OCI-LY3 (cell line): ENCODE data around the gene FGR.

Source experiments
- H2AFZ ChIP-seq: fragments of 200-600, 300-600 bp; shearing (Covaris generic); 2 replicates; pipeline ENCODE4 v1.6.0; 2014; ENCODE audit warnings: antibody characterized with exemption, low read depth, low read length
- H3K27ac ChIP-seq: fragments of 200-600, 300-600 bp; sonication (generic); 2 replicates; pipeline ENCODE4 v1.5.1; 2014; ENCODE audit warnings: mild to moderate bottlenecking, low read length, moderate library complexity, mixed read lengths
- H3K27me3 ChIP-seq: fragments of 200-600, 300-600 bp; sonication (generic); 2 replicates; pipeline ENCODE4 v1.6.1; 2014; ENCODE audit warnings: low read depth, low read length, mixed read lengths
- H3K36me3 ChIP-seq: fragments of 200-600, 300-600 bp; sonication (generic); replicated peaks from 2 replicates; pipeline ENCODE3; 2014; ENCODE audit warnings: low read depth, low read length, mixed read lengths
- H3K4me1 ChIP-seq: fragments of 300-600, 200-600 bp; sonication (generic); 2 replicates; pipeline ENCODE4 v1.6.1; 2014; ENCODE audit warnings: low read length, mixed read lengths
- H3K4me2 ChIP-seq: fragments of 200-600, 300-600 bp; sonication (generic); 2 replicates; pipeline ENCODE4 v1.6.1; 2014; ENCODE audit warnings: low read length, mixed read lengths
- H3K4me3 ChIP-seq: fragments of 300-600, 200-600 bp; sonication (generic); 2 replicates; pipeline ENCODE4 v1.5.1; 2014; ENCODE audit warnings: antibody characterized with exemption, mild to moderate bottlenecking, low read length, moderate library complexity
- H3K79me2 ChIP-seq: fragments of 300-600, 200-600 bp; shearing (Covaris generic); 2 replicates; pipeline ENCODE4 v1.6.1; 2014; ENCODE audit warnings: mild to moderate bottlenecking, low read length, mixed read lengths
- H3K9ac ChIP-seq: fragments of 300-600, 200-600 bp; shearing (Covaris generic); 2 replicates; pipeline ENCODE4 v1.6.0; 2014; ENCODE audit warnings: mild to moderate bottlenecking, low read length, moderate library complexity
- H3K9me3 ChIP-seq: fragments of 200-600, 300-600 bp; shearing (Covaris generic); 2 replicates; pipeline ENCODE4 v1.6.1; 2014; ENCODE audit warnings: low read length, mixed read lengths; ENCODE audit not compliant: insufficient read depth
- H4K20me1 ChIP-seq: fragments of 200-600, 300-600 bp; sonication (generic); 2 replicates; pipeline ENCODE4 v1.6.1; 2016; ENCODE audit warnings: low read length, mixed read lengths; ENCODE audit not compliant: insufficient read depth
- CTCF ChIP-seq: fragments of 200-600, 300-600 bp; sonication (generic); IDR thresholded peaks from 2 replicates; pipeline ENCODE4 v1.5.1; 2014; ENCODE audit warnings: antibody characterized with exemption, low read length, low read depth
- EZH2phosphoT487 ChIP-seq: fragments of 200-600 bp; shearing (Covaris generic); IDR thresholded peaks from 2 replicates; pipeline ENCODE4 v1.6.1; 2018; ENCODE audit warnings: antibody characterized with exemption, mixed run types, low read depth

FGR gene

GRCh38 chr1:27576806-27577227, 58.2 kb downstream of the FGR start:
- no peak overlapping the region for H3K27ac ChIP-seq
- H3K4me2 ChIP-seq, result no peak overlapping the region
- H3K9ac ChIP-seq, result no peak overlapping the region
- H3K4me1 ChIP-seq, result 0 out of 2 replicates have a peak, but pooled peaks cover 3% of the 10 kb centered on the region
- H2AFZ ChIP-seq, result no peak overlapping the region
- H3K4me3 ChIP-seq, result no peak overlapping the region
- H3K9me3 ChIP-seq, result no peaks in the 10 kb centered on the region
- TF ChIP-seq CTCF (no peak), EZH2phosphoT487 (no peak)
- H3K36me3 ChIP-seq, result no peaks in the 10 kb centered on the region
- H3K79me2 ChIP-seq, result no peaks in the 10 kb centered on the region
- H3K27me3 ChIP-seq, result no peaks in the 10 kb centered on the region
- no peaks in the 10 kb centered on the region for H4K20me1 ChIP-seq

- Histone ChIP-seq H4K20me1 (no peaks in the 10 kb centered on the region), H3K4me2 (peak overlapping the region; percentile 77), H3K79me2 (no peaks in the 10 kb centered on the region), H3K9me3 (no peaks in the 10 kb centered on the region), H3K9ac (peak overlapping the region; percentile 46), H2AFZ (no peak overlapping the region; the same call in 1 of the 2 replicates), H3K27ac (no peak overlapping the region), H3K36me3 (no peaks in the 10 kb centered on the region), H3K4me3 (peak overlapping the region; percentile 82), H3K4me1 (0 out of 2 replicates have a peak, but pooled peaks cover 3% of the 10 kb centered on the region), H3K27me3 (no peaks in the 10 kb centered on the region)
- TF ChIP-seq EZH2phosphoT487, result no peak
- peak; percentile 17 for TF ChIP-seq CTCF
Observed at GRCh38 chr1:27575840-27576331, 59.1 kb downstream of the FGR start.

GRCh38 chr1:27574871-27575831, 59.8 kb downstream of the FGR start:
- H3K27ac ChIP-seq, result no peak overlapping the region
- no peaks in the 10 kb centered on the region for H3K79me2 ChIP-seq
- H3K4me3 ChIP-seq, result peak overlapping the region; percentile 82
- no peaks in the 10 kb centered on the region for H4K20me1 ChIP-seq
- no peaks in the 10 kb centered on the region for H3K9me3 ChIP-seq
- no peak overlapping the region for H2AFZ ChIP-seq
- no peaks in the 10 kb centered on the region for H3K27me3 ChIP-seq
- 0 out of 2 replicates have a peak, but pooled peaks cover 3% of the 10 kb centered on the region for H3K4me1 ChIP-seq
- H3K4me2 ChIP-seq, result peak overlapping the region; percentile 70
- peak overlapping the region; percentile 46 for H3K9ac ChIP-seq
- TF ChIP-seq EZH2phosphoT487 (no peak), CTCF (peak; percentile 49)
- no peaks in the 10 kb centered on the region for H3K36me3 ChIP-seq

GRCh38 chr1:27574001-27574781, 60.8 kb downstream of the FGR start:
- Histone ChIP-seq H3K4me2 (no peak overlapping the region), H4K20me1 (no peaks in the 10 kb centered on the region), H3K79me2 (no peaks in the 10 kb centered on the region), H3K9me3 (no peaks in the 10 kb centered on the region), H3K4me1 (0 out of 2 replicates have a peak, but pooled peaks cover 3% of the 10 kb centered on the region), H2AFZ (no peak overlapping the region), H3K4me3 (no peak overlapping the region), H3K36me3 (no peaks in the 10 kb centered on the region), H3K9ac (no peak overlapping the region), H3K27me3 (0 out of 2 replicates have a peak, but pooled peaks cover 3% of the 10 kb centered on the region), H3K27ac (no peak overlapping the region)
- TF ChIP-seq CTCF (no peak), EZH2phosphoT487 (no peak)
